ENCODE data around the gene TMEM240. TPM values are rescaled to one million over a fixed set of nuclear protein-coding genes. Genes with fewer than 3 reads are reported as not detected.
A peak's percentile ranks its signal among the peaks of the same experiment; 100 is the strongest.

Gene TMEM240
- total and polyA plus RNA-seq, 2 of the 8 experiments (the other 6 are each of a cell fraction or from before 2014, with no cell fraction given): 3.6 to 5.7 TPM

GRCh38 chr1:1541956-1542765, 1.7 kb upstream of the TMEM240 start:
- FAIRE-seq (no peak), DNase-seq (ENCODE audit: low read depth in 1 of 2, low spot score in 2 of 2) (no peak)
- peaks cover 0 to 5% of the 10 kb centered on the region in 2 experiments; a peak in 1 of 4 replicates for H3K79me2 ChIP-seq (ENCODE audit: control insufficient read depth in 1 of 2, insufficient read depth in 2 of 2, low read length in 2 of 2)
- H3K14ac ChIP-seq (ENCODE audit: insufficient read length): no peak overlapping the region
- H3K23ac ChIP-seq (ENCODE audit: insufficient read length): no peak overlapping the region
- WGBS, 2 experiments (ENCODE audit: extremely low coverage in 1 of 2, insufficient coverage in 1 of 2, insufficient read length in 1 of 2, insufficient replicate concordance in 2 of 2, low coverage in 1 of 2, low lambda C conversion rate in 2 of 2, missing lambda C conversion rate in 1 of 2): 89% methylated on average over 33 of the region's 37 CpGs; no CpG with 5 or more reads in 1 of the 2 experiments
- H2BK12ac ChIP-seq (ENCODE audit: low read depth, low read length): no peak overlapping the region
- H3K23me2 ChIP-seq (ENCODE audit: low read depth, low read length): peaks cover 10% of the 10 kb centered on the region; the same call in 1 of the 2 replicates
- POLR2A ChIA-PET (ENCODE audit: partially characterized antibody): interaction anchor here (1.0 to 23.0 kb wide), 3 partner anchors 8 to 135 kb away, joined by 3 to 367 read pairs (median 5); partner anchors contain the start of gene MRPL20
- no peak overlapping the region for H3K56ac ChIP-seq (replicated peaks; ENCODE audit: insufficient read length, low read depth, low read length)
- no peak overlapping the region for H2BK5ac ChIP-seq (ENCODE audit: low read depth, low read length)
- peak overlapping the region; percentile 2; the same call in 1 of the 2 replicates for H4K8ac ChIP-seq (ENCODE audit: extremely low read depth, insufficient read depth, low read length)
- no peaks in the 10 kb centered on the region for H3K27me3 ChIP-seq (replicated peaks in 1 of 4; ENCODE audit: control insufficient read depth in 3 of 4, extremely low read depth in 1 of 4, insufficient read depth in 3 of 4, low read length in 3 of 4)
- H3K9ac ChIP-seq (replicated peaks in 1 of 4; ENCODE audit: extremely low read depth in 1 of 4, low read depth in 3 of 4, low read length in 3 of 4): no peak overlapping the region
- H2AK5ac ChIP-seq (ENCODE audit: low read depth, low read length): no peak overlapping the region
- no peaks in the 10 kb centered on the region for H3K9me3 ChIP-seq (ENCODE audit: insufficient read depth in 2 of 2, low read depth in 1 of 2, low read length in 1 of 2)
- no peak overlapping the region for H3K4me3 ChIP-seq (ENCODE audit: extremely low read depth in 1 of 4, insufficient read depth in 2 of 4, low read depth in 3 of 4, low read length in 4 of 4)
- peaks cover 0 to 5% (median 2%) of the 10 kb centered on the region in 4 experiments; a peak in 3 of 7 replicates for H3K4me1 ChIP-seq (replicated peaks in 1 of 4; ENCODE audit: control insufficient read depth in 3 of 4, insufficient read depth in 4 of 4, low read length in 3 of 4)
- no peak overlapping the region for H3K4ac ChIP-seq (replicated peaks; ENCODE audit: insufficient read length, low read depth, low read length)
- no peak overlapping the region for H2AFZ ChIP-seq (ENCODE audit: low read length)
- H4K20me1 ChIP-seq (replicated peaks in 1 of 2; ENCODE audit: control insufficient read depth in 1 of 2, insufficient read depth in 2 of 2, low read length in 2 of 2): peaks cover 6 to 25% of the 10 kb centered on the region in 2 experiments
- H2BK20ac ChIP-seq (ENCODE audit: low read length): no peak overlapping the region
- no peak overlapping the region for H2BK120ac ChIP-seq (replicated peaks; ENCODE audit: low read depth, low read length)
- no peak overlapping the region for H3K27ac ChIP-seq (ENCODE audit: low read depth, low read length)
- H3K79me1 ChIP-seq (ENCODE audit: low read depth, low read length): peaks cover 7% of the 10 kb centered on the region
- H3K4me2 ChIP-seq (ENCODE audit: insufficient read depth in 1 of 2, low read depth in 2 of 2, low read length in 2 of 2): no peak overlapping the region
- CTCF ChIA-PET (ENCODE audit: partially characterized antibody): interaction anchor here (1.0 to 2.1 kb wide), 3 partner anchors 9 to 255 kb away, joined by 3 to 8 read pairs (median 3); no protein-coding TSS in a partner anchor
- peaks cover 2 to 23% (median 12%) of the 10 kb centered on the region in 4 experiments; a peak in 5 of 8 replicates for H3K36me3 ChIP-seq (ENCODE audit: control insufficient read depth in 2 of 4, insufficient read depth in 4 of 4, low read length in 3 of 4)
- no peak overlapping the region for H4K5ac ChIP-seq (ENCODE audit: insufficient read length, low read depth, low read length)
- no peak overlapping the region for H2BK15ac ChIP-seq (ENCODE audit: low read length)
- H3K18ac ChIP-seq (ENCODE audit: extremely low read depth, low read length): no peak overlapping the region
- H4K91ac ChIP-seq (replicated peaks; ENCODE audit: insufficient read length, low read length): no peak overlapping the region
- TF ChIP-seq CEBPB (IDR thresholded peaks at IDR 0.05; ENCODE audit: low read depth, low read length): no peak
- TF ChIP-seq E2F6 (IDR thresholded peaks at IDR 0.05): no peak
- no peak for TF ChIP-seq POLR2A (IDR thresholded peaks at IDR 0.05; ENCODE audit: control extremely low read depth in 1 of 2, low read depth in 2 of 2, low read length in 2 of 2)
- TF ChIP-seq, protein P1, sequence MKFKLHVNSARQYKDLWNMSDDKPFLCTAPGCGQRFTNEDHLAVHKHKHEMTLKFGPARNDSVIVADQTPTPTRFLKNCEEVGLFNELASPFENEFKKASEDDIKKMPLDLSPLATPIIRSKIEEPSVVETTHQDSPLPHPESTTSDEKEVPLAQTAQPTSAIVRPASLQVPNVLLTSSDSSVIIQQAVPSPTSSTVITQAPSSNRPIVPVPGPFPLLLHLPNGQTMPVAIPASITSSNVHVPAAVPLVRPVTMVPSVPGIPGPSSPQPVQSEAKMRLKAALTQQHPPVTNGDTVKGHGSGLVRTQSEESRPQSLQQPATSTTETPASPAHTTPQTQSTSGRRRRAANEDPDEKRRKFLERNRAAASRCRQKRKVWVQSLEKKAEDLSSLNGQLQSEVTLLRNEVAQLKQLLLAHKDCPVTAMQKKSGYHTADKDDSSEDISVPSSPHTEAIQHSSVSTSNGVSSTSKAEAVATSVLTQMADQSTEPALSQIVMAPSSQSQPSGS (IDR thresholded peaks at IDR 0.05; ENCODE audit: low read length): no peak
- TF ChIP-seq NANOG (IDR thresholded peaks at IDR 0.05; ENCODE audit: insufficient read depth, low read depth, low read length, poor library complexity, severe bottlenecking): no peak
- no peak for TF ChIP-seq KDM5A (IDR thresholded peaks at IDR 0.05; ENCODE audit: low read length)
- no peak for TF ChIP-seq TAF7 (optimal IDR thresholded peaks at IDR 0.05; ENCODE audit: borderline replicate concordance, low read depth, low read length)
- TF ChIP-seq, protein P2, sequence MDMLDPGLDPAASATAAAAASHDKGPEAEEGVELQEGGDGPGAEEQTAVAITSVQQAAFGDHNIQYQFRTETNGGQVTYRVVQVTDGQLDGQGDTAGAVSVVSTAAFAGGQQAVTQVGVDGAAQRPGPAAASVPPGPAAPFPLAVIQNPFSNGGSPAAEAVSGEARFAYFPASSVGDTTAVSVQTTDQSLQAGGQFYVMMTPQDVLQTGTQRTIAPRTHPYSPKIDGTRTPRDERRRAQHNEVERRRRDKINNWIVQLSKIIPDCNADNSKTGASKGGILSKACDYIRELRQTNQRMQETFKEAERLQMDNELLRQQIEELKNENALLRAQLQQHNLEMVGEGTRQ (IDR thresholded peaks at IDR 0.05; ENCODE audit: low read length): no peak
